LHCN-M2 (cell line): Measurements from ENCODE around the gene DTX2. TPM values are rescaled to one million over a fixed set of nuclear protein-coding genes. Genes with fewer than 3 reads are reported as not detected.
"Not testable (repeated sequence)": the region's sequence is repeated elsewhere in the genome, so short reads cannot be mapped to it uniquely, and the experiment has no call there.

Experiments
- DNase-seq: peaks from one replicate; pipeline ENCODE4 v3.0.0-alpha.2; 2012; ENCODE audit warnings: low read depth
- total RNA-seq: library from RNA; depleted of rRNA; stranded (reverse); fragments of >200 nt; gene quantifications from 2 replicates; pipeline ENCODE4 v1.2.3, GENCODE V29; 2014; rRNA removed

Gene DTX2
- total RNA-seq, 1 experiment from 2014 or later, result 33.0 TPM

GRCh38 chr7:76511200-76511910 lies 49.8 kb downstream of the DTX2 start:
- not testable (repeated sequence) for DNase-seq

GRCh38 chr7:76511911-76512885 lies 50.7 kb downstream of the DTX2 start:
- DNase-seq, result not testable (repeated sequence)

GRCh38 chr7:76512941-76513816 lies 51.7 kb downstream of the DTX2 start:
- DNase-seq, result no peak

- DNase-seq, result no peak
Observed at GRCh38 chr7:76513817-76514799, 52.6 kb downstream of the DTX2 start.

GRCh38 chr7:76514926-76515771 lies 53.6 kb downstream of the DTX2 start:
- no peak for DNase-seq

- peak; percentile 35 for DNase-seq
Observed at GRCh38 chr7:76515999-76516443, 54.5 kb downstream of the DTX2 start.

GRCh38 chr7:76516932-76517331 lies 55.4 kb downstream of the DTX2 start:
- DNase-seq, result not testable (repeated sequence)

- DNase-seq, result not testable (repeated sequence)
Observed at GRCh38 chr7:76526183-76526582, 64.7 kb downstream of the DTX2 start.

GRCh38 chr7:76531643-76532042 lies 70.1 kb downstream of the DTX2 start:
- DNase-seq, result not testable (repeated sequence)

- not testable (repeated sequence) for DNase-seq
Observed at GRCh38 chr7:76543197-76543596, 81.7 kb downstream of the DTX2 start, which contains the start of gene SPDYE16. SPDYE16 (minus strand) TSS chr7:76543297; CDS start chr7:76541459, 1,838 bp downstream.

GRCh38 chr7:76549025-76549854 lies 87.7 kb downstream of the DTX2 start:
- DNase-seq, result peak; percentile 90

GRCh38 chr7:76549855-76550248 lies 88.3 kb downstream of the DTX2 start:
- DNase-seq, result not testable (repeated sequence)

GRCh38 chr7:76551992-76552391 lies 90.5 kb downstream of the DTX2 start:
- DNase-seq, result not testable (repeated sequence)

Other genes starting within 250 kb of the DTX2 start
- 189 and 208 TPM in 2 replicates for gene HSPB1, start 159.0 kb upstream of the DTX2 start, total RNA-seq
- 130 and 167 TPM in 2 replicates for gene YWHAG, start 102.7 kb upstream of the DTX2 start, total RNA-seq
- gene SSC4D, start 52.0 kb upstream of the DTX2 start, total RNA-seq, result 0.29 and 0.71 TPM in 2 replicates
- 2.7 TPM in 1 of 2 replicates, not detected in the other for gene ZP3, start 36.8 kb upstream of the DTX2 start, total RNA-seq
- 0.46 TPM in 1 of 2 replicates, not detected in the other for gene UPK3B, start 48.8 kb downstream of the DTX2 start, total RNA-seq
- not detected in 2 replicates for gene SPDYE16, start 81.6 kb downstream of the DTX2 start, total RNA-seq
- gene POMZP3, start 165.6 kb downstream of the DTX2 start, total RNA-seq, result 18.1 and 25.8 TPM in 2 replicates